GM23338 (cell line): Measurements from ENCODE around the gene TAGAP. TPM values are rescaled to one million over a fixed set of nuclear protein-coding genes. Genes with fewer than 3 reads are reported as not detected.

Experiments used
- ATAC-seq: fragments of 200-7000 bp; cut with Tn5 transposase; 3 replicates; pipeline ENCODE4 v1.9.1; 2020
- DNase-seq: peaks from one replicate; pipeline ENCODE4 v3.0.0-alpha.2; 2015; ENCODE audit warnings: low spot score
- H2AFZ ChIP-seq: fragments of 200-600 bp; sonication (generic); 2 replicates; pipeline ENCODE4 v1.8.0; 2016; ENCODE audit warnings: antibody characterized with exemption, mild to moderate bottlenecking, moderate library complexity
- H3F3A ChIP-seq: fragments of 200-600 bp; sonication (generic); replicated peaks from 2 replicates; pipeline ENCODE4 v1.8.0; 2017; ENCODE audit warnings: antibody characterized with exemption, mixed run types, low read depth
- H3K27ac ChIP-seq: fragments of 200-600 bp; sonication (generic); 2 replicates; pipeline ENCODE4 v1.6.1; 2016; ENCODE audit warnings: low read depth
- H3K27me3 ChIP-seq: fragments of 200-600 bp; sonication (generic); 2 replicates; pipeline ENCODE4 v1.8.0; 2016; ENCODE audit warnings: mild to moderate bottlenecking, mixed run types, moderate library complexity; ENCODE audit not compliant: insufficient read depth
- H3K36me3 ChIP-seq: fragments of 200-600 bp; sonication (generic); 2 replicates; pipeline ENCODE4 v1.8.0; 2016; ENCODE audit warnings: mild to moderate bottlenecking; ENCODE audit not compliant: insufficient read depth
- H3K4me1 ChIP-seq: fragments of 200-600 bp; sonication (generic); 2 replicates; pipeline ENCODE4 v1.8.0; 2016; ENCODE audit warnings: mild to moderate bottlenecking, moderate library complexity; ENCODE audit not compliant: insufficient read depth
- H3K4me2 ChIP-seq: fragments of 200-600 bp; sonication (generic); 2 replicates; pipeline ENCODE4 v1.7.1; 2017; ENCODE audit warnings: mixed run types
- H3K4me3 ChIP-seq: fragments of 200-600 bp; sonication (generic); 2 replicates; pipeline ENCODE4 v1.6.1; 2016; ENCODE audit warnings: mixed run types
- H3K79me2 ChIP-seq: fragments of 200-600 bp; sonication (generic); replicated peaks from 2 replicates; pipeline ENCODE4 v1.8.0; 2017; ENCODE audit warnings: mild to moderate bottlenecking; ENCODE audit not compliant: insufficient read depth
- H3K9me2 ChIP-seq: fragments of 200-600 bp; sonication (generic); 2 replicates; pipeline ENCODE4 v1.8.0; 2017; ENCODE audit not compliant: insufficient read depth
- H4K20me1 ChIP-seq: fragments of 200-600 bp; sonication (generic); replicated peaks from 2 replicates; pipeline ENCODE4 v1.8.0; 2017; ENCODE audit warnings: mild to moderate bottlenecking; ENCODE audit not compliant: insufficient read depth
- H3K27ac Mint-ChIP-seq: 2 replicates; pipeline ENCODE4 v1.8.0; 2020; ENCODE audit warnings: inconsistent platforms, mild to moderate bottlenecking, moderate library complexity, mixed read lengths
- H3K27me3 Mint-ChIP-seq: 3 replicates; pipeline ENCODE4 v1.8.0; 2022; ENCODE audit warnings: low read depth, mild to moderate bottlenecking, moderate library complexity, mixed read lengths, inconsistent platforms; ENCODE audit not compliant: insufficient read depth, poor library complexity
- H3K36me3 Mint-ChIP-seq: 3 replicates; pipeline ENCODE4 v1.8.0; 2021; ENCODE audit warnings: low read depth, mild to moderate bottlenecking, inconsistent platforms, moderate library complexity, mixed read lengths
- H3K4me1 Mint-ChIP-seq: 3 replicates; pipeline ENCODE4 v1.8.0; 2020; ENCODE audit warnings: mild to moderate bottlenecking, inconsistent platforms, mixed read lengths
- H3K4me3 Mint-ChIP-seq: 3 replicates; pipeline ENCODE4 v1.8.0; 2021; ENCODE audit warnings: moderate library complexity, mild to moderate bottlenecking, inconsistent platforms, mixed read lengths
- H3K9me3 Mint-ChIP-seq: 3 replicates; pipeline ENCODE4 v1.8.0; 2020; ENCODE audit warnings: moderate library complexity, mild to moderate bottlenecking, inconsistent platforms, mixed read lengths
- CTCF ChIP-seq, 2 experiments: fragments of 200-600 bp in 1 of 2; sonication (generic) in 1 of 2; conservative IDR thresholded peaks; 2 replicates each; pipeline versions ENCODE4 v1.5.1 to v1.6.1; 2016 to 2017; ENCODE audit warnings: antibody characterized with exemption in 2 of 2, low read depth in 2 of 2, mild to moderate bottlenecking in 2 of 2, moderate library complexity in 1 of 2
- ETS1 ChIP-seq: IDR thresholded peaks from 2 replicates; pipeline ENCODE4 v1.6.1; 2016; ENCODE audit warnings: antibody characterized with exemption
- EZH2 ChIP-seq: fragments of 200-600 bp; sonication (generic); IDR thresholded peaks from one replicate; pipeline ENCODE4 v1.8.0; 2017; ENCODE audit warnings: antibody characterized with exemption, mild to moderate bottlenecking, low read depth; ENCODE audit not compliant: unreplicated experiment
- EZH2phosphoT487 ChIP-seq: fragments of 200-600 bp; sonication (generic); IDR thresholded peaks from one replicate; pipeline ENCODE4 v1.8.1; 2018; ENCODE audit warnings: antibody characterized with exemption; ENCODE audit not compliant: unreplicated experiment
- JUNB ChIP-seq: IDR thresholded peaks from one replicate; pipeline ENCODE4 v1.6.1; 2016; ENCODE audit warnings: antibody characterized with exemption; ENCODE audit not compliant: unreplicated experiment
- NANOG ChIP-seq: IDR thresholded peaks from 2 replicates; pipeline ENCODE4 v1.6.1; 2016; ENCODE audit warnings: antibody characterized with exemption, borderline replicate concordance
- POLR2AphosphoS5 ChIP-seq: IDR thresholded peaks from 2 replicates; pipeline ENCODE4 v1.6.1; 2016; ENCODE audit warnings: antibody characterized with exemption, low read depth
- REST ChIP-seq: IDR thresholded peaks from one replicate; pipeline ENCODE4 v1.6.1; 2018; ENCODE audit warnings: antibody characterized with exemption; ENCODE audit not compliant: unreplicated experiment
- STAT1 ChIP-seq: IDR thresholded peaks from one replicate; pipeline ENCODE4 v1.6.1; 2016; ENCODE audit warnings: antibody characterized with exemption; ENCODE audit not compliant: unreplicated experiment
- ZNF114 ChIP-seq: fragments of 250-450 bp; sonication (Bioruptor Pico); IDR thresholded peaks from 2 replicates; pipeline ENCODE4 v1.5.0; 2020; ENCODE audit warnings: mild to moderate bottlenecking, moderate library complexity
- ZNF331 ChIP-seq: fragments of 250-450 bp; sonication (Bioruptor Pico); IDR thresholded peaks from 2 replicates; pipeline ENCODE4 v1.5.0; 2020; ENCODE audit warnings: low read depth, mild to moderate bottlenecking, moderate library complexity
- polyA plus RNA-seq: library from polyadenylated mRNA; unstranded; fragments of >200 nt; fragmentation: Nextera tagmentation; extraction: Ambion mirVana; gene quantifications from 2 replicates; pipeline ENCODE4 v1.2.1, GENCODE V29; 2016
- total RNA-seq: library from RNA; depleted of rRNA; stranded (reverse); fragments of >200 nt; shearing (Covaris generic); gene quantifications from 2 replicates; pipeline ENCODE4 v1.2.3, GENCODE V29; 2014

The TAGAP gene
- total and polyA plus RNA-seq, 2 experiments from 2014 or later = not detected

- Histone ChIP-seq H2AFZ (peak overlapping the region; percentile 94), H3K36me3 (no peaks in the 10 kb centered on the region; the same call in 1 of the 2 replicates), H3K4me1 (peaks cover 11% of the 10 kb centered on the region), H3K4me3 (peak overlapping the region; percentile 42), H3K79me2 (no peaks in the 10 kb centered on the region), H3K27ac (no peak overlapping the region), H3K9me2 (no peaks in the 10 kb centered on the region), H3K27me3 (peaks cover 12% of the 10 kb centered on the region), H4K20me1 (no peaks in the 10 kb centered on the region), H3K4me2 (peak overlapping the region; percentile 69), H3F3A (0 out of 2 replicates have a peak, but pooled peaks cover 3% of the 10 kb centered on the region)
- peak; percentile 94 for ATAC-seq
- no peaks in the 10 kb centered on the region for H3K36me3 Mint-ChIP-seq
- no peak overlapping the region for H3K27ac Mint-ChIP-seq
- peak overlapping the region; percentile 43 for H3K4me3 Mint-ChIP-seq
- peaks cover 7% of the 10 kb centered on the region for H3K27me3 Mint-ChIP-seq
- DNase-seq = peak; percentile 80
- peaks cover 15% of the 10 kb centered on the region for H3K4me1 Mint-ChIP-seq
- TF ChIP-seq EZH2 = no peak
- TF ChIP-seq POLR2AphosphoS5 = peak; percentile 28; the same call in 1 of the 2 replicates
- no peaks in the 10 kb centered on the region for H3K9me3 Mint-ChIP-seq
Observed at GRCh38 chr6:159068904-159069578, 24.2 kb upstream of the TAGAP start.

- H3K9me3 Mint-ChIP-seq = no peaks in the 10 kb centered on the region
- peaks cover 8% of the 10 kb centered on the region for H3K27me3 Mint-ChIP-seq
- H3K27me3 ChIP-seq = peaks cover 12% of the 10 kb centered on the region
- no peaks in the 10 kb centered on the region for H3K9me2 ChIP-seq
- H3K36me3 ChIP-seq = no peaks in the 10 kb centered on the region; the same call in 1 of the 2 replicates
- no peak overlapping the region; the same call in 1 of the 2 replicates for H2AFZ ChIP-seq
- ATAC-seq (no peak), DNase-seq (no peak)
- peaks cover 15% of the 10 kb centered on the region for H3K4me1 Mint-ChIP-seq
- no peaks in the 10 kb centered on the region for H3K79me2 ChIP-seq
- H3K27ac ChIP-seq = no peak overlapping the region
- H3K27ac Mint-ChIP-seq = no peak overlapping the region
- H3F3A ChIP-seq = 0 out of 2 replicates have a peak, but pooled peaks cover 3% of the 10 kb centered on the region
- no peaks in the 10 kb centered on the region for H4K20me1 ChIP-seq
- no peak overlapping the region for H3K4me3 Mint-ChIP-seq
- H3K4me1 ChIP-seq = peaks cover 11% of the 10 kb centered on the region
- no peak overlapping the region for H3K4me3 ChIP-seq
- H3K4me2 ChIP-seq = no peak overlapping the region
- no peaks in the 10 kb centered on the region for H3K36me3 Mint-ChIP-seq
- no peak for TF ChIP-seq EZH2phosphoT487
- no peak for TF ChIP-seq ETS1
- TF ChIP-seq ZNF114 (CRISPR knock-in tag) = no peak
- TF ChIP-seq POLR2AphosphoS5 = no peak
- no peak for TF ChIP-seq STAT1
- TF ChIP-seq CTCF (conservative IDR thresholded peaks at IDR 0.05; ENCODE audit: low read depth in 2 of 2) = no peak
- TF ChIP-seq REST = no peak
- no peak for TF ChIP-seq ZNF331 (CRISPR knock-in tag)
- TF ChIP-seq JUNB = no peak
- no peak for TF ChIP-seq NANOG
Observed at GRCh38 chr6:159067334-159067733, 22.5 kb upstream of the TAGAP start.
